K562 (cell line): ENCODE data around the gene RASAL3. TPM values are rescaled to one million over a fixed set of nuclear protein-coding genes. Genes with fewer than 3 reads are reported as not detected.

ENCODE experiments used
- CBX1 ChIP-seq: sonication (generic); IDR thresholded peaks from 2 replicates; pipeline ENCODE4 v1.6.1; 2016; ENCODE audit warnings: antibody characterized with exemption, low read depth, mild to moderate bottlenecking
- CREB3L1 ChIP-seq: fragments of 450-650 bp; IDR thresholded peaks from 2 replicates; pipeline ENCODE4 v1.6.1; 2014; ENCODE audit warnings: low read depth, mild to moderate bottlenecking, moderate library complexity, borderline replicate concordance
- CREM ChIP-seq: IDR thresholded peaks from 2 replicates; pipeline ENCODE4 v1.6.1; 2014; ENCODE audit warnings: antibody characterized with exemption, low read depth
- CXXC5 ChIP-seq: fragments of 250-450 bp; sonication (Bioruptor Pico); IDR thresholded peaks from 2 replicates; pipeline ENCODE4 v1.8.0; 2022; ENCODE audit warnings: inconsistent platforms, mild to moderate bottlenecking, moderate library complexity
- EGR1 ChIP-seq: fragments of 450-650 bp; conservative IDR thresholded peaks from 2 replicates; pipeline ENCODE4 v1.6.1; 2017; ENCODE audit warnings: mild to moderate bottlenecking
- EP400 ChIP-seq: fragments of 450-650 bp; IDR thresholded peaks from 2 replicates; pipeline ENCODE4 v1.6.1; 2017; ENCODE audit warnings: antibody characterized with exemption, mild to moderate bottlenecking, moderate library complexity
- FOXK1 ChIP-seq: sonication (generic); formaldehyde crosslinking; IDR thresholded peaks from 2 replicates; pipeline ENCODE4 v1.8.0; 2022; ENCODE audit warnings: missing genetic modification reagents, mild to moderate bottlenecking, borderline replicate concordance
- L3MBTL2 ChIP-seq: fragments of 450-650 bp; IDR thresholded peaks from 2 replicates; pipeline ENCODE4 v1.6.1; 2016; ENCODE audit warnings: mild to moderate bottlenecking, moderate library complexity
- MIER1 ChIP-seq: fragments of 450-650 bp; IDR thresholded peaks from 2 replicates; pipeline ENCODE4 v1.6.1; 2016; ENCODE audit warnings: antibody characterized with exemption, mild to moderate bottlenecking, low read depth
- MITF ChIP-seq: IDR thresholded peaks from 2 replicates; pipeline ENCODE4 v1.6.1; 2014; ENCODE audit warnings: antibody characterized with exemption
- PHF8 ChIP-seq: fragments of 200-600 bp; sonication (generic); IDR thresholded peaks from 2 replicates; pipeline ENCODE4 v1.6.1; 2012; ENCODE audit warnings: mixed run types, mild to moderate bottlenecking, inconsistent platforms, low read length, moderate library complexity, borderline replicate concordance
- SMARCA5 ChIP-seq: fragments of 450-650 bp; IDR thresholded peaks from 2 replicates; pipeline ENCODE4 v1.6.1; 2016
- TCF7 ChIP-seq: sonication (generic); IDR thresholded peaks from 2 replicates; pipeline ENCODE4 v1.6.1; 2016; ENCODE audit warnings: antibody characterized with exemption, borderline replicate concordance
- ZBTB11 ChIP-seq, 3 experiments: fragments of 200-800 bp in 1 of 3; fragments of 250-450 bp in 1 of 3; fragments of 450-650 bp in 1 of 3; sonication (Bioruptor Pico) in 1 of 3; sonication (Bioruptor generic) in 1 of 3; formaldehyde crosslinking in 1 of 3; IDR thresholded peaks; 2 replicates each; pipeline versions ENCODE4 v1.6.1 to v1.8.0; 2016 to 2022; ENCODE audit warnings: mild to moderate bottlenecking in 2 of 3, missing genetic modification characterization in 2 of 3, missing compliant biosample characterization in 1 of 3, moderate library complexity in 1 of 3
- ZBTB12 ChIP-seq: fragments of 250-450 bp; sonication (Bioruptor Pico); IDR thresholded peaks from 2 replicates; pipeline ENCODE4 v1.4.0; 2020
- ZBTB43 ChIP-seq: sonication (generic); formaldehyde crosslinking; IDR thresholded peaks from 2 replicates; pipeline ENCODE4 v1.8.0; 2023; ENCODE audit warnings: mild to moderate bottlenecking, missing genetic modification reagents
- ZC3H4 ChIP-seq: sonication (generic); formaldehyde crosslinking; IDR thresholded peaks from 2 replicates; pipeline ENCODE4 v1.9.0; 2021; ENCODE audit warnings: missing genetic modification reagents, borderline replicate concordance
- ZZZ3 ChIP-seq: fragments of 450-650 bp; IDR thresholded peaks from 2 replicates; pipeline ENCODE4 v1.6.1; 2016; ENCODE audit warnings: antibody characterized with exemption, mild to moderate bottlenecking, moderate library complexity
- polyA plus RNA-seq, 8 experiments: library from polyadenylated mRNA; depleted of rRNA in 4 of 8; stranded (reverse) in 5 of 8; unstranded in 3 of 8; fragments of >200 nt; fragmentation: Nextera tagmentation in 2 of 8; fragmentation: Illumina TruSeq in 1 of 8; extraction: Ambion mirVana in 2 of 8; extraction: Trizol in 1 of 8; gene quantifications; 2 replicates each; pipeline versions ENCODE4 v1.2.1 to v1.2.3, GENCODE V29; 2011 to 2014; ENCODE audit warnings: inconsistent platforms in 1 of 8, missing spikeins in 1 of 8
- total RNA-seq, 7 experiments: library from RNA; depleted of rRNA in 6 of 7; stranded (reverse); fragments of >200 nt in 6 of 7; fragmentation: Illumina TruSeq in 2 of 7; extraction: Trizol in 2 of 7; gene quantifications; 2 replicates each; pipeline versions ENCODE4 v1.2.1 to v1.2.3, GENCODE V29; 2011 to 2021; ENCODE audit warnings: low replicate concordance in 1 of 7

RASAL3 gene
- total and polyA plus RNA-seq, 9 of the 15 experiments (the other 6 are each of a cell fraction or from before 2014, with no cell fraction given) = 0.07 to 0.44 TPM; not detected in 7

GRCh38 chr19:15432629-15433518 is 31.5 kb downstream of the RASAL3 start (continued):
- 0 out of 6 replicates have a peak, but pooled peaks of 1 of the 3 experiments have one; percentile 39 for TF ChIP-seq ZBTB11 (CRISPR knock-in tag; IDR thresholded peaks at IDR 0.05)
- peak; percentile 59 for TF ChIP-seq MITF
- TF ChIP-seq TCF7 = peak; percentile 62; the same call in 1 of the 2 replicates
- peak; percentile 78 for TF ChIP-seq CREM
- 0 out of 2 replicates have a peak, but pooled peaks have one; percentile 42 for TF ChIP-seq FOXK1 (CRISPR knock-in tag)
- peak; percentile 97 for TF ChIP-seq CXXC5 (CRISPR knock-in tag)
- TF ChIP-seq EP400 = peak; percentile 71; the same call in 1 of the 2 replicates
- TF ChIP-seq L3MBTL2 = peak; percentile 93
- TF ChIP-seq ZZZ3 = no peak
- no peak for TF ChIP-seq ZBTB12 (CRISPR knock-in tag)
- TF ChIP-seq EGR1 = peak; percentile 37
- TF ChIP-seq PHF8 = peak; percentile 80
- TF ChIP-seq ZC3H4 (CRISPR knock-in tag) = 0 out of 2 replicates have a peak, but pooled peaks have one; percentile 35
- TF ChIP-seq MIER1 = no peak
- no peak for TF ChIP-seq SMARCA5
- peak; percentile 85 for TF ChIP-seq CREB3L1
- TF ChIP-seq ZBTB43 (CRISPR knock-in tag) = no peak
- peak; percentile 63; the same call in 1 of the 2 replicates for TF ChIP-seq CBX1
